GM19324 (cell line): ENCODE data around the gene SPDYA.
"Not testable (repeated sequence)": the region's sequence is repeated elsewhere in the genome, so short reads cannot be mapped to it uniquely, and the experiment has no call there.

Experiments
- ATAC-seq: cut with Tn5 transposase; IDR thresholded peaks from one replicate; pipeline ENCODE4 v1.9.1; 2021; ENCODE audit warnings: mild to moderate bottlenecking, moderate library complexity; ENCODE audit not compliant: unreplicated experiment, low FRiP score

Gene SPDYA

GRCh38 chr2:28810384-28811285 is at the start of gene SPDYA:
Gene SPDYA, plus strand, starts transcription at chr2:28810834. Its CDS starts 5,181 bp downstream, at chr2:28816015.
- ATAC-seq, result peak; percentile 71

DNA sequence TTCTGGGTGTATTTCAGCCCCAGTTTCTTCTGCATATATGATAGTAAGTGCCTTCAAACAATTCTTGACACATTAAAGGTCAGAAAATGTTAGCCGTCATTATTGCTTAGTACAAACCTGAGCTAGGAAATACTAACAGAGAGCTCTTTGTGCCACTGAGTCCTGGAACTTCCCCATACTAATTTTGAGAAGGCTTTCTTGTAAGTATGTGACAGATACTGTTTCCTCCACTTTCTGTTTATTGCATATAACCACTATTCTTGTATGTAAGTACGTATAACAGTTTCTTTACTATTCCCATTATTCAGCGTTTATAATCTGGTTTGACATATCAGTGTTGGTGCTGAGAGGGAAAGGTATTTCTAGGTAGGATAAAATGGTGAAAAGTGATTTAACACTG is 49.2 kb upstream of the SPDYA start:
- no peak for ATAC-seq

- ATAC-seq, result no peak
Observed at GRCh38 chr2:28764909-28765711, 45.5 kb upstream of the SPDYA start.

DNA sequence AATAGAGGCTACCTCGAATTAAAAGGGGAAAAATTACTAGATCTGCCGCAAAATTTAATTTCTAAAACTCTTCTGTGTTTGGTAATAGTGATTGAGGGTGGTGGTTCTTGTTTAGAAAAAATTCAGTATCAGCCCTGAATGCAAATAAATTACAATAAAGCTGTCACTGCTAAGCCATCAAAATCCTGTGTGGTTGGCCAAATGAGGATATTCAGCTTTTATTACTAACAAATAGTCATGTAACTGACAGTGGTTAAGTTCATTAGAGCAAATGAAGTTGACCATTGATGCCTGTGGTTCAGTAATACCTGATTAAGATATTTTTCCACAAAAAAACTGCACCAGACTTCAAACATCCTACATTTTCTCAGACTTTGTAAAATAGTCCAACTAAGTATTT is 44.6 kb upstream of the SPDYA start:
- ATAC-seq, result no peak

DNA sequence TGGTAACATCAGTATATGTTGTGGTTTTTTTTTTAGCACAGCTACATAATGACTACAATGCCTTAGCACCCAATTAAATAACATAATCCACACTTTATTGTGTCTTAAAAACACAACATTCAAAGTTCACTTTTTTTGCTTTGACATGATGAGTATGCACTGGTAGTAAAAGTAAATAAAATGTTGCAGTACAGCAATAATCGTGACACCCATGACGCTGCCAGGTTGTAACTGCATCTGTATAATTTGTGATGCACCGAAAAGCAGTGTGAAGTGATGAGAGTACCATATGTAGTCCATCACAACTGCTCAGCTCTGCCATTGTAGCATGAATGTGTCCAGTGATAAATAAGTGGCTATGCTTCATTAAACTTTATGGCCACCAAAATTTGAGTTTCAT is 43.3 kb upstream of the SPDYA start:
- no peak for ATAC-seq

- no peak for ATAC-seq
Observed at GRCh38 chr2:28768422-28768821, 42.2 kb upstream of the SPDYA start.

DNA sequence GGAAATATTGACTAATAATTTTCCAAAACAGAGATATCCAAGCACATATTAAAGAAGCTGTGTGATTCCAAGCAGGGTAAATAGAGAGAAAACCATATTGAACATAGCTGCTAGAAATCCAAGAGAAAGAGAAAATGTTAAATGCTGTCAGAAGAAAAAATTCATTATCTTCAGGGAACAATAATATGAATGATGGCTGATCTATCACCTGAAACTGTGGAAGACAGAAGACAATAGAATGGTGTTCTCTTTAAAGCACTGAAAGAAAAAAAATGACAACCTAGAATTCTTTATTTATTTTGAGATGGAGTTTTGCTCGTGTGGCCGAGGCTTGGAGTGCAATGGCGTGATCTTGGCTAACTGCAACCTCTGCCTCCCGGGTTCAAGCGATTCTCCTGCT is 41.7 kb upstream of the SPDYA start:
- no peak for ATAC-seq

GRCh38 chr2:28772351-28772750 is 38.3 kb upstream of the SPDYA start:
- no peak for ATAC-seq

GRCh38 chr2:28776471-28776870 is 34.2 kb upstream of the SPDYA start:
- ATAC-seq, result no peak

DNA sequence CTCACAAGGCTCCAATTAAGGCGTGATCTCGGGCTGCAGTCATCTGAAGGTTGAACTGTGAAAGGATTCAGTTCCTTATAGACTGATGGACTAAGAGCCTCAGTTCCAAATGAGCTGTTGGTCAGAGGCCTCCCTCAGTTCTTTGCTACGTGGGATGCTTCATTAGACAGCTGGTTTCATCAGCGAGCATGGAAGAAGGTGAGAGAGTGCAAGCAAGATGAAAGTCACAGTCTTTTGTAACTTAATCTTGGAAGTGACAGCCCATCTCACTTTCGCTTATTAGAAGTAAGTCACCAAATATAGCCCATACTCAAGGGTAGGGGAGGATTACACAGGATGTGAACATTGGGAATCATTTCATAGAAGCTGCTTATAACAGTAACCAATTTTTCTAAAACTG is 32.2 kb upstream of the SPDYA start:
- ATAC-seq, result no peak

DNA sequence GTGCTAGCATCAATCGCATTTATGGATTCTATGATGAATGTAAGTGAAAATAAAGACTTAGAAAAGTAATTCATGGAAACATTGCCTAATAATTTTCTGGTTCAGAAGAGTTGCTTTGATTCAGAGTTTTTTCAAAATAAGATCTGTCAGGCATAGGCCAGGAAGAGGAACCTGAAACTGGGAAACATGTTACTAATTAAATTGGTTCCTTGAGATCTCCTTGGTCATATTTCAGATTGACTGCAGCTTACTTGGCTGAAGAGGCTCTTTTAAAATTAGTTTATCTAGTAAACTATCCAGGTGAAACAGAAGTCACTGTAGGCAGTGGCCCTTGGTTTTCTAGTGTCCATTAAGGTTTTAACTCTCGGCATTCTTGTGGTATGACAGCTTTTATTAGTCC is 31.6 kb upstream of the SPDYA start:
- ATAC-seq, result no peak

DNA sequence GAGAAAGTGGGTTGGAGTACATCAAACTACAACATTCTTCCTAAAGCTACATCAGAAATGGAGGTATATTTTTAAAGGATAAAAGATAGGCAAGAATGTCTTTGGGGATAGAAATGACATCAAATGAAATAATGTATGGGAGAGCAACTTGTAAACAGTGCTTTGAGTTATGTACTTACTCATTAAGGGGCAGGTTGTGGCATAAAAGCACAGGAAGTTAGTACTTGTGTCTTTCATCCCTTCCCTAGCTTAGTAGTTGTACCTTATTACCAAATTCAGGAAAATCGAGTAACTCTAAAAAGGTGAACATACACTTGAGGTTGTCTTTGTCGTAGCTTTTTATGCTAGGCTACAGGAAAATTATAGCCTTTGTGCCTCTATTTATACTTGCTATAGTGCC is 30.1 kb upstream of the SPDYA start:
- no peak for ATAC-seq

DNA sequence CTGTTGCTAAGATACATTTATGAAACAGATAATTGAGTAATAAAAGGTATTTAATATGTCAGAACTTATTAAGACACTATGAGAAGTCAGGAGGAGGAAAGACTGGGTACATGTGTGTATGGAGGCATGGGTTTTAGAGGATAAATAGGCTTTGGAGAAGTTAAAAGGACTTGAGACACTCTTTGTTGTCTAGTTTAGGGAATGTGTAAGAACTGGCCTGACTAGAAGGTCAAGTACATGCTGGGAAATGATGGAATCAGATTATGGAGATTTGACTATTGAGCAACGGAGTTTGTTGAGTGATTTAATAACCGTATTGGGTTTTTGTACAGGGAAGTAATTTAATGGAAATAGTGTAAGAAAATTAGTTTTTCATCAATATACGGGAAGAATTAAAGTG is 28.2 kb upstream of the SPDYA start:
- no peak for ATAC-seq

- not testable (repeated sequence) for ATAC-seq
Observed at GRCh38 chr2:28784570-28784969, 26.1 kb upstream of the SPDYA start.

DNA sequence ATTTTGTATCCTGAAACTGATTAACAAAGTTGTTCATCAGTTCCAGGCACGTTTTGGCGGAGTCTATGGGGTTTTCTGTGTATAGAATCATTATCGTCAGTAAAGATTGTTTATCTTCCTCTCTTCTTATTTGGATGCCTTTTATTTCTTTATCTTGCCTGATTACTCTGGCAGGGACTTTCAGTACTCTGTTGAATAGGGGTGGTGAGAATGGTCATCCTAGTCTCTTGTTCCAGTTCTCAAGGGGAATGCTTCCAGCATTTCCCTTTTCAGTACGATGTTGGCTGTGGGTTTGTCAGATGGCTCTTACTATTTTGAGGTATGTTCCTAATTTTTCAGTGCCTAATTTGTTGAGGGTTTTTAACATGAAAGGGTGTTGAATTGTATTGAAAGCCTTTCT is 14.0 kb upstream of the SPDYA start:
- no peak for ATAC-seq

- ATAC-seq, result no peak
Observed at GRCh38 chr2:28801726-28802125, 8.9 kb upstream of the SPDYA start.

DNA sequence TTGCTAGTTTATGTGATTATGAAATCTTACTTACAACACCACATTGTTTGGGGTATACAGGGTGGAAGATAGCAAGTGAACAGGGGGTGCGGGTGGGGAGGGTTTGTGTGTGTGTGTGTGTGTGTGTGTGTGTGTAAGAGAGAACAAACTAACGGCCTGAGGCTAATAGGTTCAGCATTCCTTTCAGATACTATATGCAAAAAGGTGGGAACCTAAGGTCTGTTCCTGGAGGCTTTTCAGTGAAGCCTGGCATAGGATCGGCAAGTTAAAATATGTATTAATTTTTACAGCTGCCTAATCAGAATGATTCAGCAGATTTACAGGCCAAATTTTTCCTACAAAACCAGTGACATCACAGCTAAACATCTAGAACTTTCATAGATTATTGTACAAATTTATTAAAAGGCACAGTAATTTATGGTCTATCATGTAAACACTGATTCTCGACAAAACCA is 7.6 kb upstream of the SPDYA start:
- ATAC-seq, result no peak

- no peak for ATAC-seq
Observed at GRCh38 chr2:28809927-28810326, 707 bp upstream of the SPDYA start.

DNA sequence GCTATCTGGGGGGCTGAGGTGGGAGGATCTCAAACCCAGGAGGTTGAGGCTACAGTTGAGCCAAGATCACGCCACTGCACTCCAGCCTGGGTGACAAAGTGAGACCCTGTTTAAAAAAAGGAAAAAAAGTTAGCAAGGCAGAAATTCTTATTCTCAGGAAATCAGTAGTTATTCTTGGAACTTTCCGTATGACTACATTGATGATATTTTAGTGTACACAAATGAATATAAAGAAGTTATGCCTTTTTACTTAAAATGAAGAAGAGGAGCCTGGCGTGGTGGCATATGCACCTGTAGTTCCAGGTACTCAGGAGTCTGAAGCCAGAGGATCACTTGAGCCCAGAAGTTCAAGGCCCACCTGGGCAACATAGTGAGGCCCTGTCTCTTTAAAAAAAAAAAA is 7.4 kb downstream of the SPDYA start:
- no peak for ATAC-seq

DNA sequence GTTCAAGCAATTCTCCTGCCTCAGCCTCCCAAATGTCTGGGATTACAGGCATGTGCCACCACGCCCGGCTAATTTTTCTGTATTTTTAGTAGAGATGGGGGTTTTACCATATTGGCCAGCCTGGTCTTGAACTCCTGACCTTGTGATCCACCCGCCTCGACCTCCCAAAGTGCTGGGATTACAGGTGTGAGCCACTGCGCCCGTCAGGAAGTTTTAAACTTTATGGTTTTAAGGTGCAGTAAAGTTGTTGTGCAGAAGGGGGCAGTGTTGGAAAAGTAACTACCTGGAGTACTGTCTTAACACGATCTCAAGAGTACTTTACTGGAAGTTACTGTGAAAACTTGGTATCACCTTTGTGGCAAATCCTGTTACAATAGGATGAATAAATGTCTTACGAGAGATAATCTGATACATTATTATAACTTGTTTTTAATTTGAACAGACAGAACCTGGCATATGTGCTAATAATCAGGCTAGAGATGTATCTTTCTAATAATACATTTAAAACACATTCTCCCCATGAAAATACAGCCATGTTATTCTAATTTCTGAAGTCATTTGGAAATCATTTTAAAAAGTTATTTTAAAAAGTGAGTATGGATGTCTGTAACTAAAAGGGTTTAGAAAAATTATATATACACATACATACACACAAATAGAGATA is 10.8 kb downstream of the SPDYA start:
- no peak for ATAC-seq

DNA sequence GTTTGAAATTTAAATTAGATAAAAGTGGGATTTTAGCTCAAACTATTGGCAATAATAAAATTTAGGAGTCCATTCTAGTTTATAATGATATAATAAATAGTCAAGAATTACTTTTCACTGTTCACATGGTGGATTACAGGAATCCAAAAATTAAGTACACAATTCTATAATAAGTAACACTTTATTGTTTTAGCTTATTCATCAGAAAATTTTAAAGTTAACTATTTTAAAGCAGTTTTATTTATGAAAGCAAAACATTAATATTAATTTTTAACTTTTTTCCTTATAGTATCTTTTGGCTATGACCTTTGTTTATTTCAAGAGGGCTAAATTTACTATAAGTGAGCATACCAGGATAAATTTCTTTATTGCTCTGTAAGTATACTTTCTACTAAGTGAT is 11.4 kb downstream of the SPDYA start:
- no peak for ATAC-seq
